Right lobe of liver (tissue), 6 donors: ENCODE measurements around the gene ATPAF2. TPM values are rescaled to one million over a fixed set of nuclear protein-coding genes. Genes with fewer than 3 reads are reported as not detected.

ENCODE experiments used
- ATAC-seq, 4 donors: fragments of 200-7000 bp; cut with Tn5 transposase; one replicate each; pipeline ENCODE4 v1.9.1; 2020; ENCODE audit warnings: mild to moderate bottlenecking in 4 of 4, moderate library complexity in 4 of 4
- DNase-seq, 3 donors: peaks; one replicate each; pipeline ENCODE4 v3.0.0-alpha.2; 2020
- H3K27ac ChIP-seq, 3 donors: fragments of 200-600 bp; one replicate each; pipeline ENCODE4 v1.8.0; 2022
- H3K27me3 ChIP-seq, 2 donors: fragments of 200-600 bp; one replicate each; pipeline ENCODE4 v1.8.0; 2022
- H3K36me3 ChIP-seq, 4 donors: fragments of 200-600 bp; sonication (generic) in 1 of 4; one replicate each; pipeline versions ENCODE4 v1.5.1 to v1.8.0; 2017 to 2022; ENCODE audit warnings: control low read depth in 1 of 4
- H3K4me1 ChIP-seq, 4 donors: fragments of 200-600 bp; sonication (generic) in 1 of 4; one replicate each; pipeline versions ENCODE4 v1.5.1 to v1.8.0; 2017 to 2022; ENCODE audit warnings: control low read depth in 1 of 4
- H3K4me3 ChIP-seq, 3 donors: fragments of 200-600 bp; one replicate each; pipeline ENCODE4 v1.8.0; 2022
- H3K9me3 ChIP-seq, 4 donors: fragments of 200-600 bp; sonication (generic) in 1 of 4; one replicate each; pipeline versions ENCODE4 v1.5.1 to v1.8.0; 2017 to 2022; ENCODE audit warnings: control low read depth in 1 of 4
- CTCF ChIP-seq, 4 donors: fragments of 200-600 bp in 3 of 4; fragments of 450-650 bp in 1 of 4; IDR thresholded peaks; one replicate each; pipeline versions ENCODE4 v1.5.1 to v1.8.0; 2016 to 2022; ENCODE audit warnings: antibody characterized with exemption in 4 of 4, mild to moderate bottlenecking in 2 of 4
- POLR2A ChIP-seq: fragments of 450-650 bp; IDR thresholded peaks from one replicate; pipeline ENCODE4 v1.6.1; 2017; ENCODE audit warnings: antibody characterized with exemption, mild to moderate bottlenecking
- WGBS: methylation state at CpG from one replicate; pipeline ENCODE4 v1.1.6; 2018; ENCODE audit warnings: low coverage, low lambda C conversion rate; ENCODE audit not compliant: insufficient coverage; ENCODE audit errors: missing lambda C conversion rate; 5-methylcytosine and 5-hydroxymethylcytosine counted together
- intact Hi-C, 2 donors: fragments of 100-400 bp; cut with DNase I; formaldehyde crosslinking; loops; one replicate each; pipeline versions ENCODE4 v1.11.2 to v1.14.1; 2022
- total RNA-seq, 6 experiments: library from RNA; depleted of rRNA in 2 of 6; stranded (reverse); fragments of >200 nt in 2 of 6; fragmentation: NEBNext Ultra II Directional in 3 of 6; extraction: Animal tissue kit (Norgen Biotek cat#: 25700) in 3 of 6; gene quantifications; one replicate each; pipeline versions ENCODE4 v1.1.0 to v1.2.4, GENCODE V29; 2016 to 2023
- donor health status: DM: no; HTN: yes; CAD: no.
- donor health status: DM: no; HTN: no; CAD: no.
- donor health status: DM: no; HTN: no; CAD: no.
- donor health status: DM: no; HTN: yes; CAD: no.
- donor health status: DM: no; HTN: yes; CAD: no.

ATPAF2 gene
- total RNA-seq, 6 experiments from 2014 or later = 17.2 to 21.0 (median 19.2) TPM

- no peak for ATAC-seq
- Histone ChIP-seq H3K4me1 (no peaks in the 10 kb centered on the region), H3K36me3 (no peaks in the 10 kb centered on the region), H3K27me3 (no peaks in the 10 kb centered on the region), H3K9me3 (no peaks in the 10 kb centered on the region), H3K4me3 (no peak overlapping the region), H3K27ac (no peak overlapping the region)
- TF ChIP-seq POLR2A = no peak
- no peak for TF ChIP-seq CTCF (IDR thresholded peaks at IDR 0.05)
- no peak for DNase-seq
- intact Hi-C loops = no loop called here
- 55% methylated on average over 2 of the region's 9 CpGs for WGBS
These were observed 49.9 kb downstream of the ATPAF2 start for GRCh38 chr17:17989081-17989480.

- no peaks in the 10 kb centered on the region for H3K27me3 ChIP-seq
- TF ChIP-seq POLR2A (no peak), CTCF (IDR thresholded peaks at IDR 0.05) (no peak)
- no peak overlapping the region for H3K27ac ChIP-seq
- H3K4me3 ChIP-seq = no peak overlapping the region
- no peaks in the 10 kb centered on the region for H3K36me3 ChIP-seq
- intact Hi-C loops = no loop called here
- WGBS = 87% methylated on average over 5 of the region's 7 CpGs
- DNase-seq (no peak), ATAC-seq (no peak)
- no peaks in the 10 kb centered on the region for H3K4me1 ChIP-seq
- H3K9me3 ChIP-seq = no peaks in the 10 kb centered on the region
These were observed 50.5 kb downstream of the ATPAF2 start for GRCh38 chr17:17988427-17988945.

GRCh38 chr17:17987901-17988300 is 51.1 kb downstream of the ATPAF2 start:
- Histone ChIP-seq H3K36me3 (no peaks in the 10 kb centered on the region), H3K27me3 (no peaks in the 10 kb centered on the region), H3K4me1 (no peaks in the 10 kb centered on the region), H3K4me3 (no peak overlapping the region), H3K9me3 (no peaks in the 10 kb centered on the region), H3K27ac (no peak overlapping the region)
- ATAC-seq (no peak), DNase-seq (no peak)
- 86% methylated on average over 2 of the region's 14 CpGs for WGBS
- intact Hi-C loops = no loop called here
- TF ChIP-seq CTCF (IDR thresholded peaks at IDR 0.05) = no peak
- TF ChIP-seq POLR2A = no peak

- Histone ChIP-seq H3K4me3 (no peak overlapping the region), H3K27me3 (no peaks in the 10 kb centered on the region), H3K9me3 (no peaks in the 10 kb centered on the region), H3K36me3 (no peaks in the 10 kb centered on the region), H3K4me1 (no peaks in the 10 kb centered on the region), H3K27ac (no peak overlapping the region)
- no peak for ATAC-seq
- DNase-seq = no peak
- TF ChIP-seq CTCF (IDR thresholded peaks at IDR 0.05) (no peak), POLR2A (no peak)
- 72% methylated on average over 5 of the region's 7 CpGs for WGBS
- intact Hi-C loops = no loop called here
These were observed 51.6 kb downstream of the ATPAF2 start for GRCh38 chr17:17987187-17987896.
